Mononuclear cell (primary cell): ENCODE data around the gene SMAP2. TPM values are rescaled to one million over a fixed set of nuclear protein-coding genes. Genes with fewer than 3 reads are reported as not detected.
"Not testable (repeated sequence)": the region's sequence is repeated elsewhere in the genome, so short reads cannot be mapped to it uniquely, and the experiment has no call there.

Source experiments
- H3K27me3 ChIP-seq: 2 replicates; pipeline ENCODE4 v1.6.0; 2011; ENCODE audit warnings: low read length, control low read depth; ENCODE audit not compliant: insufficient read depth
- H3K4me1 ChIP-seq: 2 replicates; pipeline ENCODE4 v1.5.1; 2011; ENCODE audit warnings: mild to moderate bottlenecking, low read length, control low read depth; ENCODE audit not compliant: insufficient read depth
- H3K4me3 ChIP-seq: 2 replicates; pipeline ENCODE4 v1.5.1; 2011; ENCODE audit warnings: mild to moderate bottlenecking, low read length, moderate library complexity
- H3K9me3 ChIP-seq: 2 replicates; pipeline ENCODE4 v1.5.1; 2011; ENCODE audit warnings: low read depth, mild to moderate bottlenecking, control low read depth, low read length
- total RNA-seq: library from RNA; depleted of rRNA; stranded (reverse); fragments of >200 nt; gene quantifications from one replicate; pipeline ENCODE4 v1.2.3, GENCODE V29; 2012

SMAP2 gene
- 201 TPM for total RNA-seq

DNA sequence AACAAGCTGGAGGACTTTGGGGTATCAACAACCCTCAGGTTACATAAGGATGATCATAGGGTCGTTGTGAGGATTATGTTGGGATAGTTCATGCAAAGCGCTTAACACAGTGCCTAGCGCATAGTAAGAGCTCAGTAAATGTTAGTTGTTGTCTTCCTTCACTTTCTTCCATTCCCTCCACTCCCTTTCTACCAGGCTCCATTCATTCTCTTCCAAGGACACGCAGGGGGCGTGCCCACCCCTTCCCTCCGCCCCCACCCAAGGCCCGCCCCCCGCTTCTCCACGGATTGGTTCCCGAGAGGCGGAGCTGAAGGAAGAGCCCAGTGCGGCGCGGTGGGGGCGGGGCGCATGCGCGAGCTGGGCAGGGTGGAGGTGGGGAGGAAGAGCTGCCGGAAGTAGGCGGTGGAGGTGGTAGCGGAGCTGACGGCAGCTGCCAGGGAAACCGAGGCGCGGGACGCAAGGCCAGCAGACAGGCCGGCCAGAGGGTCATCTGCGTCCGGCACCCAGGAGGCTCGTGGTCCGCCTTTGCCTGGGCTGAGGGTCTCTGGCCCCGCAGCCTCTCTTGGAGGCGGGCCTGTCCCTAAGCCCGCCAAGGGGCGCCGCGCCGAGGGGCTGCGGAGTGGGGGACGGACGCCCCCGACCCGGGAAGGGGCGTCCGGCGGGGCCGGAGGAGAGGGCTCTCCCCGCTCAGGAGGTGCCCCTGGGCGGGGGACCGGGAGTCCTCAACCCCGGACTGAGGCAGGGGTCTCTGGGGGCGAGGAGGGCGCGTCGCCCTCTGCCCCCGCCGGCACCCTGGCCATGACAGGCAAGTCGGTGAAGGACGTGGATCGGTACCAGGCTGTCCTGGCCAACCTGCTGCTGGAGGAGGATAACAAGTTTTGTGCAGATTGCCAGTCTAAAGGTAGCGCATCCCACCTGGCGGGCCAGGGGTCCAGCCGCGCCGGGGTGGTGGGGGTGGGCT, at the start of gene SMAP2:
Gene SMAP2 (plus strand): TSS at position 405 of the 961 bp plus-strand sequence. CDS start 394 bp downstream, at position 799.
- no peaks in the 10 kb centered on the region for H3K9me3 ChIP-seq
- H3K27me3 ChIP-seq: no peaks in the 10 kb centered on the region
- H3K4me1 ChIP-seq: peaks cover 38% of the 10 kb centered on the region
- peak within 1 kb of the TSS; percentile 100 for H3K4me3 ChIP-seq

- H3K4me3 ChIP-seq, H3K27me3 ChIP-seq, H3K9me3 ChIP-seq, H3K4me1 ChIP-seq: not testable (repeated sequence)
Measured at GRCh38 chr1:40331403-40331802, 42.1 kb upstream of the SMAP2 start.

DNA sequence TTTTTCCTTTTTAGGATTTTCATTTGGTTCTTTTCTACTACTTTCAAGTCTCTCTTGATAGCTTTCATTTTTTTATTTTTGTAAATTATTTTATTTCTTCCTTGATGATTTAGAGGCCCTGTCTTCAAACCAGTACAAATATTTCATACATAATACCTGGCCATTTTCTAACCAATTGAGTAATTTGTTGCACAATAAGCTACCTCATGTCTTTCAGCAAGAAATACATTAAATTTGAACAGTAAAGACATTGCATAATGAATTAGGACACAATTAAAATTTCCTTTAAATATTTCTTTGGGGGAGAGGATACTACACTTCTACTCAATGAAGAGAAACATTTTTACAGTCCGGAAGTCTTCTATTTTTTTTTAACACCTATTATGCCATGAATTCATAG, 40.8 kb upstream of the SMAP2 start:
- H3K9me3 ChIP-seq: no peaks in the 10 kb centered on the region
- H3K4me3 ChIP-seq: no peak overlapping the region
- no peaks in the 10 kb centered on the region for H3K27me3 ChIP-seq
- no peaks in the 10 kb centered on the region for H3K4me1 ChIP-seq

DNA sequence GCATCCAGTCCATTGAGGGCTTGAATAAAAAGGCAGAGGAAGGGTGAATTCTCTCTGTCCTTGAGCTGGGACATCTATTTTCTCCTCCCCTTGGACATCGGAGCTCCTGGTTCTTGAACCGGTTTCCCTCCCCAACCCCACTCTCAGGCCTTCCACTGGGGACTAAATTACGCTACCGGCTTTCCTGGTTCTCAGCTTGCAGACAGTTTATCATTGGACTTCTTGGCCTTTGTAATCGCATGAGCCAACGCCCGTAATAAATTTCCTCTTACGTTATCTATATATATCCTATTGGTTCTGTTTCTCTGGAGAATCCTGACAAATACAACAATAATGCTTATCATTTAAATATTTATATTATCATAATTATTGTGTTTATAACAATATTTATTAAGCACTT, 36.1 kb upstream of the SMAP2 start:
- no peaks in the 10 kb centered on the region for H3K9me3 ChIP-seq
- no peak overlapping the region for H3K4me3 ChIP-seq
- no peaks in the 10 kb centered on the region for H3K27me3 ChIP-seq

DNA sequence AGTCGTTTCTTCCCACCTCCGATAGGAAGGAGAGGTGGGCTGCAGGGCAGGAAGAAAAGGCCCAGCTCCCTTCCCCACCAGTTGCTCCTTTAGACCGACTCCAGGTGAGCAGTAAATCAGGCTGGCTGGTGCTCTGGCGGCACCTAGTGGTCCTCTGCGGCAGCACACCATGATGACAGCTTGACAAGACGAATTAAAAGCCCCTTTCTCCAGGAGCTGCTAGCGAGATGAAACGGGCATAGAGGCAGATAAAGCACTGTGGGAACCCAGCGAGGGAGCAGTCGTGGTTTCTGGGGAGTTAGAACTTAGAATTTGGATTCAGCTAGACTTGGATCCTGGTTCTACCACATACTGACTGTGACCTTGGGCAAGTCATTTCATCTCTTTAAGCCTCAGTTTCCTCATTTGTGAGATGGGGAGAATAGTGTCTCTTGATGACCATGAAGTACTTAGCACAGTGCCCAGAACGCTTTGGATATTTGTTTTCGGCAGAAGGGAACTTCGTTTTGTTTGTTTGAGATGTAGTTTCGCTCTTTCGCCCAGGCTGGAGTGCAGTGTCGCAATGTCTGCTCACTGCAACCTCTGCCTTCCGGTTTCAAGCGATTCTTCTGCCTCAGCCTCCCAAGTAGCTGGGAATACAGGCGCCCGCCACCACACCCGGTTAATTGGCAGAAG, 34.6 kb upstream of the SMAP2 start:
- no peaks in the 10 kb centered on the region for H3K27me3 ChIP-seq
- H3K4me3 ChIP-seq: peak overlapping the region; percentile 24
- H3K4me1 ChIP-seq: peaks cover 56% of the 10 kb centered on the region
- H3K9me3 ChIP-seq: no peaks in the 10 kb centered on the region

More for the DNA sequence above, 36.1 kb upstream of the SMAP2 start:
- H3K4me1 ChIP-seq: peaks cover 41% of the 10 kb centered on the region

- Histone ChIP-seq H3K4me3 (no peak overlapping the region), H3K9me3 (no peaks in the 10 kb centered on the region), H3K4me1 (peaks cover 64% of the 10 kb centered on the region), H3K27me3 (no peaks in the 10 kb centered on the region)
Measured at GRCh38 chr1:40339420-40340323, 33.9 kb upstream of the SMAP2 start.

DNA sequence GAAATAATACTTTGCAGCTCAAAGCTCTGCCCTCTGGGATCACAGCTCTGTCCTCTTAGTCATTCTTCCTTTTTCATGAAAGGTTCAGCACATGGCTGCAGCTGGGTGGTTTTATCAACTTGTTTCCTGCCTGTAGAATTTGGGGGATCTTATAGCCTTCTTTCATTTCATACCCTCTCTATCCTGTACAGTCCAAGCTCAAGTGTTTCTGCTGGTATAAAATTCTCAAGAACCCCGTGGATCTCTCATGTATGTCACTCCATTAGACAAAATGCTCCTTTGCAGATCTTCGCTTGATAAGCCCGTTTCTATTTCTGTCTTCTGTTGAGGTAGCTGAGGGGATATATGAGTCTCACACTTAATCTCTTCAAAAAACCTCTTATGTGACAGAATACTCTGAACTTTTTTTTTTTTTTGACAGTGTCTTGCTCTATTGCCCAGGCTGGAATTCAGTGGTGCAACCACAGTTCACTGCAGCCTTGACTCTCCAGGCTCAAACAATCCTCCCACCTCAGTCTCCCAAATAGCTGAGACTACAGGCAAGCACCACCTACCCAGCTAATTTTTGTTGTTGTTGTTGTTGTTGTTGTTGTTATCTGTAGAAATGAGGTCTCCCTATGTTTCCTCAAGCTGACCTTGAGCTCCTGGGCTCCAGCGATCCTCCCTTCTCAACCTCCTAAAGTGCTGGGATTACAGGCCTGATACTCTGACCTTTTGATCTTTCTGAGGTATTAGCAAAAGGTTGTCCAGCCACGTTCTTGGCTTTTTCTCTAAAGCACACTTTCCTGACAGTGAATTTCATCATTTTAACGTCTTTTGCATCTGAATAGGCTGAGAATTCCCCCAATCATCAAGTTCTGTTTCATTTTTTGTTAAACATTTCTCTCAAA, 31.8 kb upstream of the SMAP2 start:
- Histone ChIP-seq H3K4me1 (peaks cover 82% of the 10 kb centered on the region), H3K9me3 (no peaks in the 10 kb centered on the region), H3K4me3 (no peak overlapping the region), H3K27me3 (no peaks in the 10 kb centered on the region)

- H3K27me3 ChIP-seq, H3K4me3 ChIP-seq, H3K9me3 ChIP-seq: not testable (repeated sequence)
- H3K4me1 ChIP-seq: peaks cover 82% of the 10 kb centered on the region
Measured at GRCh38 chr1:40342381-40342717, 31.2 kb upstream of the SMAP2 start.

DNA sequence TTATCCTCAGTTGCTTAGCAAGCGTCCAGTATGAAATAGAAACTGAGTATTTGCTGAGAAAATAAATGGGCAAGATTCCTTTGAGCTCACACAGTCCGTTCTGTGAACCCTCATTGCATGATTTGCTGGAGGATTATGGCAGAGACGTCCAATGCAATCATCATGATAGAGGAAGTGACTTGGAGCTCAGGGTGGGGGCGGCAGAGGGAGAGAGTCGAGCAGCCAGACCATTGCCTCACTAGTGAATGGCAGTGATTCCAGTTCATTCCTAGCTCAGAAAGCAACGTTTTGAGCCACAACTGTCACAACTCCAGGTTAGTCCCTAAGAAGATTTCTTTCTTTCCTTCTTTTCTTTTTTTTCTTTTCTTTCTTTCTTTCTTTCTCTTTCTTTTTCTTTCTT, 28.9 kb upstream of the SMAP2 start:
- H3K4me1 ChIP-seq: peaks cover 70% of the 10 kb centered on the region
- peak overlapping the region; percentile 41 for H3K4me3 ChIP-seq
- no peaks in the 10 kb centered on the region for H3K27me3 ChIP-seq
- H3K9me3 ChIP-seq: no peaks in the 10 kb centered on the region

DNA sequence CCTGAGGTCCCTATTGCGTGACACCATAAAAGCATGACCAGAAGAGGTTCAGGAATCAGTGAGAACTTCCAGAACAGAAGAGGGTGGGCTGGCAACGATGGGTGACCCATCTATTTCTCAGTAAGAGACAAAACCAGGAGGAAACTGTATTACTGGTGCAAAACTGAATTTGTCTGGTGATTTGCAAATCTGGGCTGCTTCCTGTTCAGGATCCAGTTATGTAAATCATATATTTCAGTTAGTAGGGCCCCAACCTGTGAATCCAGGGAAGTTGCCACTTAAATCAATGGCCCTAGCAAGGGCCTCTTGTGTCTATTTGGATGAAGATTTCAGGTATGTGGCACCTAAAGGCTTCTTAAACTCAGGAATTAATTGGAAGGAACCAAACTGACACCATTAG, 23.1 kb upstream of the SMAP2 start:
- Histone ChIP-seq H3K9me3 (no peaks in the 10 kb centered on the region), H3K4me1 (peaks cover 58% of the 10 kb centered on the region), H3K27me3 (no peaks in the 10 kb centered on the region), H3K4me3 (no peak overlapping the region)

DNA sequence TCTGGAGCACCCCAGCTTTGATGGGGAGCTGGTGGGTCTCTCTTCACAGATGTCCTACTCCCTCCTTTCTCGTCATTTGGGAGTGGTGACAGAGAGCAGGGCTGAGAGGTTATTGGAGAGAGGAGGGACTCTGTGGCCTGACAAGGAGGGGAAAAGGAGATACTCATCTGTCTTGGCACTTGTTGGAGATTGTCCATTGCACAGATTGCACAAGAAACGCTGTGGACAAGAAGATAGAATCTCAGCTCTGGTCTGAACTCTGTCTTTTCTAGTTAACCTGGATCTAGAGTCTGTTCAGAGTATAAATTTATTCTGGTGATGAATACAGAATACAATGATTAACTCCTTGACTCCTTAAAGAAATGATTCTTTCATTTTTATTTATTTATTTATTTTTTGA, 22.4 kb upstream of the SMAP2 start:
- no peaks in the 10 kb centered on the region for H3K9me3 ChIP-seq
- no peak overlapping the region for H3K4me3 ChIP-seq
- H3K4me1 ChIP-seq: peaks cover 61% of the 10 kb centered on the region
- H3K27me3 ChIP-seq: no peaks in the 10 kb centered on the region

- no peaks in the 10 kb centered on the region for H3K9me3 ChIP-seq
- no peak overlapping the region for H3K4me3 ChIP-seq
- peaks cover 62% of the 10 kb centered on the region for H3K4me1 ChIP-seq
- H3K27me3 ChIP-seq: no peaks in the 10 kb centered on the region
Measured at GRCh38 chr1:40352126-40352525, 21.4 kb upstream of the SMAP2 start.

- H3K9me3 ChIP-seq: no peaks in the 10 kb centered on the region
- no peak overlapping the region for H3K4me3 ChIP-seq
- no peaks in the 10 kb centered on the region for H3K27me3 ChIP-seq
- H3K4me1 ChIP-seq: peaks cover 66% of the 10 kb centered on the region
Measured at GRCh38 chr1:40353082-40353481, 20.4 kb upstream of the SMAP2 start.

GRCh38 chr1:40357625-40358024, 15.9 kb upstream of the SMAP2 start:
- Histone ChIP-seq H3K27me3 (no peaks in the 10 kb centered on the region), H3K9me3 (no peaks in the 10 kb centered on the region), H3K4me1 (peaks cover 56% of the 10 kb centered on the region), H3K4me3 (no peak overlapping the region)
